Embryonic facial prominence (tissue), 1 donor: Measurements from ENCODE around the gene ZBTB26.
A peak's percentile ranks its signal among the peaks of the same experiment; 100 is the strongest.

Source experiments
- DNase-seq: peaks from one replicate; pipeline ENCODE4 v3.0.0-alpha.2; 2016; ENCODE audit errors: extremely low spot score

The ZBTB26 gene

GRCh38 chr9:122931226-122932121, at the start of gene ZBTB26:
ZBTB26 (minus strand) TSS chr9:122931512; CDS start chr9:122919934, 11,578 bp downstream.
- DNase-seq: peak; percentile 82

- DNase-seq: peak; percentile 74
Measured at GRCh38 chr9:122978601-122979000, 47.3 kb upstream of the ZBTB26 start.

- DNase-seq: no peak
Measured at GRCh38 chr9:122975196-122975595, 43.9 kb upstream of the ZBTB26 start.

- DNase-seq: no peak
Measured at GRCh38 chr9:122961139-122961538, 29.8 kb upstream of the ZBTB26 start.

GRCh38 chr9:122955961-122956360, 24.6 kb upstream of the ZBTB26 start:
- no peak for DNase-seq

- no peak for DNase-seq
Measured at GRCh38 chr9:122954253-122954691, 23.0 kb upstream of the ZBTB26 start.

- DNase-seq: no peak
Measured at GRCh38 chr9:122951056-122951455, 19.7 kb upstream of the ZBTB26 start.

- DNase-seq: no peak
Measured at GRCh38 chr9:122950263-122950662, 19.0 kb upstream of the ZBTB26 start.

- DNase-seq: no peak
Measured at GRCh38 chr9:122949696-122950095, 18.4 kb upstream of the ZBTB26 start.

GRCh38 chr9:122948313-122948712, 17.0 kb upstream of the ZBTB26 start:
- DNase-seq: no peak

GRCh38 chr9:122946461-122947005, 15.2 kb upstream of the ZBTB26 start:
- DNase-seq: no peak

GRCh38 chr9:122944960-122945888, 13.9 kb upstream of the ZBTB26 start:
- DNase-seq: no peak

GRCh38 chr9:122941582-122942234, 10.4 kb upstream of the ZBTB26 start:
- DNase-seq: no peak

- DNase-seq: peak; percentile 95
Measured at GRCh38 chr9:122940749-122941581, 9.7 kb upstream of the ZBTB26 start, which contains the start of gene RABGAP1. RABGAP1 (plus strand) TSS chr9:122941020; CDS start chr9:122957060, 16,040 bp downstream.

GRCh38 chr9:122940454-122940748, 9.1 kb upstream of the ZBTB26 start:
- DNase-seq: no peak

GRCh38 chr9:122939601-122940000, 8.3 kb upstream of the ZBTB26 start:
- DNase-seq: no peak

- DNase-seq: no peak
Measured at GRCh38 chr9:122936883-122937282, 5.6 kb upstream of the ZBTB26 start.

GRCh38 chr9:122936464-122936863, 5.2 kb upstream of the ZBTB26 start:
- no peak for DNase-seq

- no peak for DNase-seq
Measured at GRCh38 chr9:122930541-122931225, 629 bp downstream of the ZBTB26 start.

- no peak for DNase-seq
Measured at GRCh38 chr9:122929796-122930354, 1.4 kb downstream of the ZBTB26 start.
